Mammary epithelial cell (primary cell): ENCODE results near the gene SCAND1.
"Not testable (repeated sequence)": the region's sequence is repeated elsewhere in the genome, so short reads cannot be mapped to it uniquely, and the experiment has no call there.

Experiments
- CTCF ChIP-seq, 2 donors: IDR thresholded peaks in 1 of 2; conservative IDR thresholded peaks in 1 of 2; 2 replicates each; pipeline ENCODE4 v1.5.1; 2011 to 2012; ENCODE audit warnings: inconsistent platforms in 2 of 2, low read length in 2 of 2, mild to moderate bottlenecking in 2 of 2, control low read depth in 1 of 2, low read depth in 1 of 2; ENCODE audit not compliant: insufficient read depth in 1 of 2; ENCODE audit errors: extremely low read depth in 1 of 2
- EZH2 ChIP-seq: IDR thresholded peaks from 2 replicates; pipeline ENCODE4 v1.6.1; 2012; ENCODE audit warnings: low read length, inconsistent platforms, borderline replicate concordance

GRCh38 chr20:35996492-35996891 lies 42.2 kb upstream of the SCAND1 start:
- TF ChIP-seq CTCF (conservative IDR thresholded peaks at IDR 0.05 in 1 of 2, IDR thresholded peaks at IDR 0.05 in 1 of 2; ENCODE audit: extremely low read depth in 1 of 2, insufficient read depth in 1 of 2, low read depth in 1 of 2, low read length in 2 of 2); EZH2: not testable (repeated sequence)
